GM06990 (cell line): ENCODE data around the gene PRLR.
"Not testable (repeated sequence)": the region's sequence is repeated elsewhere in the genome, so short reads cannot be mapped to it uniquely, and the experiment has no call there.

ENCODE experiments used
- DNase-seq: peaks from one replicate; pipeline ENCODE4 v3.0.0-alpha.2; 2011; ENCODE audit not compliant: insufficient read length; ENCODE audit errors: extremely low read depth
- H3K27me3 ChIP-seq: replicated peaks from 2 replicates; pipeline ENCODE4 v1.6.0; 2011; ENCODE audit warnings: low read length; ENCODE audit not compliant: control insufficient read depth, insufficient read depth
- H3K36me3 ChIP-seq: 2 replicates; pipeline ENCODE4 v1.5.1; 2011; ENCODE audit warnings: low read length; ENCODE audit not compliant: control insufficient read depth, insufficient read depth
- H3K4me3 ChIP-seq: replicated peaks from 2 replicates; pipeline ENCODE4 v1.5.1; 2011; ENCODE audit warnings: low read depth, mild to moderate bottlenecking, control low read depth, low read length
- TF ChIP-seq, protein P1 (sequence below): IDR thresholded peaks from 2 replicates; pipeline ENCODE4 v1.5.1; 2011; ENCODE audit warnings: low read length, control low read depth, mild to moderate bottlenecking, inconsistent platforms; ENCODE audit not compliant: insufficient read depth, poor library complexity, severe bottlenecking

The PRLR gene

DNA sequence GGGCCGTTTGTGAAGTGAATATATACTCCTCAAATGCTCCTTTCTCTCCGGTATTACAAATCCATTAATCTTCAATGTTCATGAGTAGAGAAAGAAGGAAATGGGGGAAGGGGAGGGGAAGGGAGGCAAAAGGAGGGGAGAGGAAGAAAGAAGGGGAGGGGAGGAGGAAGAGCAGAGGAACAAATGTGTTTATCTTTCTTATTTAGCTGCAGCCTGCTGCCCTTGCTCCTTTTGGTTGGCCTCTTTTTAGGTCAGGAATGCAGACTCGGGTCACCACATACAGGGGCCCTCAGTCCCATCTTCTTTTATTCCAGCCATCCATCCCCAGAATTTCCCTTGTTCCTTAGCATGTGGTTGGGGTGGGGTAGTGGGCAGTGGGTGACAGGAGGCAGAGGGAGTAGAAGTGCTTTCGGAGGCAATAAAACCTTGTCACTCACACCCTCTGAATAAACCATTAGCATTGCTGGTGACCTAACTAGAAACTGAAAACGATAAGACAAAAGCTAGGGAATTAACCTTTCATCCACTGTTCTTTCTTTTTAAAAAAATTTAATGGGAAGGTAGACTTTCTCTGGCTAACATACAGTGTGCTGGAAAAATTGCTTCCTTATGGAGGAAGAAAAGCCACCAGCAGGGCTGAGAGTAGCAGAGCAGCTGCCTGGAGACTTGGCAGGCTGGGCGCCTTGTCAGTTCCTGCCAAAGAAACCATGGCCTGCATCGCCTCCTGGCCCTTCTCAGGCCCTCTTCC, 16.8 kb upstream of the PRLR start:
- TF ChIP-seq, protein P1, sequence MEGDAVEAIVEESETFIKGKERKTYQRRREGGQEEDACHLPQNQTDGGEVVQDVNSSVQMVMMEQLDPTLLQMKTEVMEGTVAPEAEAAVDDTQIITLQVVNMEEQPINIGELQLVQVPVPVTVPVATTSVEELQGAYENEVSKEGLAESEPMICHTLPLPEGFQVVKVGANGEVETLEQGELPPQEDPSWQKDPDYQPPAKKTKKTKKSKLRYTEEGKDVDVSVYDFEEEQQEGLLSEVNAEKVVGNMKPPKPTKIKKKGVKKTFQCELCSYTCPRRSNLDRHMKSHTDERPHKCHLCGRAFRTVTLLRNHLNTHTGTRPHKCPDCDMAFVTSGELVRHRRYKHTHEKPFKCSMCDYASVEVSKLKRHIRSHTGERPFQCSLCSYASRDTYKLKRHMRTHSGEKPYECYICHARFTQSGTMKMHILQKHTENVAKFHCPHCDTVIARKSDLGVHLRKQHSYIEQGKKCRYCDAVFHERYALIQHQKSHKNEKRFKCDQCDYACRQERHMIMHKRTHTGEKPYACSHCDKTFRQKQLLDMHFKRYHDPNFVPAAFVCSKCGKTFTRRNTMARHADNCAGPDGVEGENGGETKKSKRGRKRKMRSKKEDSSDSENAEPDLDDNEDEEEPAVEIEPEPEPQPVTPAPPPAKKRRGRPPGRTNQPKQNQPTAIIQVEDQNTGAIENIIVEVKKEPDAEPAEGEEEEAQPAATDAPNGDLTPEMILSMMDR: no peak
- H3K4me3 ChIP-seq: no peak overlapping the region
- H3K27me3 ChIP-seq: no peaks in the 10 kb centered on the region
- no peaks in the 10 kb centered on the region for H3K36me3 ChIP-seq
- DNase-seq: peak; percentile 13

DNA sequence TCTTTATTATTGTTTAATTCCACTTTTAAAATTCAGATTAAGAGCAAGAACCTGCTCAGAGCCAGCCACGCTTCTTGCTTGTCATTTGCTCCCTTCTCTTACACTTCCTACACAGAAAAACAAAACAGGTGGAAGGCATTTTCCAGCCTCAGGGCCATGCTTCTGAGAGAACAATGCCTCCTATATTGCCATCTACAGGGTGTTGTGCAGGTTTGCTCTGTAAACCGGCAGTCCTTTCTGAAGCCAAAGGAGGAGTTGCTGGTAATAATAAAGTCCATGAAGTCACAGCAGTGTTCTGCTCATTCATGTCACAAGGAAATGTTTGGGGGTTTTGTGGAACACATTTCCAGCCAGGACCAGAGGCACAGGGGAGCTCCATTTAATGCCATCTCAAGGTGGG, 16.1 kb upstream of the PRLR start:
- no peak overlapping the region for H3K4me3 ChIP-seq
- no peaks in the 10 kb centered on the region for H3K27me3 ChIP-seq
- TF ChIP-seq, protein P1: no peak
- H3K36me3 ChIP-seq: no peaks in the 10 kb centered on the region
- DNase-seq: no peak

DNA sequence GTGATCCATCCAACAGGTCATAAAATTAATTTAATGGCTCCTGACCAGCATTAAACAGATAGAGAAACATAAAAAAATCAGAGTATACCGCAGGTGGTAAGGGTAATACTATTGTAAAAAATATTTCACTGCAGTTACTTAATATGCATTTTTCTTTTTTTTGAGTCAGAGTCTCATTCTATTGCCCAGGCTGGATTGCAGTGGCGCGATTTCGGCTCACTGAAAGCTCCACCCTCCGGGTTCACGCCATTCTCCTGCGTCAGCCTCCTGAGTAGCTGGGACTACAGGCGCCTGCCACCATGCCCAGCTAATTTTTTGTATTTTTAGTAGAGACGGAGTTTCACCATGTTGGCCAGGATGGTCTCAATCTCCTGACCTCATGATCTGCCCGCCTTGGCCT, 15.1 kb upstream of the PRLR start:
- H3K27me3 ChIP-seq, DNase-seq, H3K4me3 ChIP-seq, H3K36me3 ChIP-seq: not testable (repeated sequence)

DNA sequence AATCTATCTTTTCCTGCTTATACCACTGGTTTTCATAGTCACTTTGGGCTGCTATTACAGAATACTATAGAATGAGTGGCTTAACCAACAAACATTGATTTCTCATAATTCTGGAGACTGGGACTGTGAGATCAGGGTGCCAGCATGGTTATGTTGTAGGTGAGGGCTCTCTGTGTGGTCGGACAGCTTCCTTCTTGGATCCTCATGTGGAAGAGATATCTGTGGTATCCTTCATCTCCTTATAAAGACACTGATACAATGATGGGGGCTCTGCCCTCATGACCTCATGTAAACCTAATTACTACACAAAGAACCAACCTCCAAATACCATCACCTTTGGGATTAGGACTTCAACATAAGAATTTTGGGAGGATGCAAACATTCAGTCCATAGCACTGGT, 13.9 kb upstream of the PRLR start:
- no peak for DNase-seq
- TF ChIP-seq, protein P1: no peak
- Histone ChIP-seq H3K36me3 (no peaks in the 10 kb centered on the region), H3K27me3 (no peaks in the 10 kb centered on the region), H3K4me3 (no peak overlapping the region)

DNA sequence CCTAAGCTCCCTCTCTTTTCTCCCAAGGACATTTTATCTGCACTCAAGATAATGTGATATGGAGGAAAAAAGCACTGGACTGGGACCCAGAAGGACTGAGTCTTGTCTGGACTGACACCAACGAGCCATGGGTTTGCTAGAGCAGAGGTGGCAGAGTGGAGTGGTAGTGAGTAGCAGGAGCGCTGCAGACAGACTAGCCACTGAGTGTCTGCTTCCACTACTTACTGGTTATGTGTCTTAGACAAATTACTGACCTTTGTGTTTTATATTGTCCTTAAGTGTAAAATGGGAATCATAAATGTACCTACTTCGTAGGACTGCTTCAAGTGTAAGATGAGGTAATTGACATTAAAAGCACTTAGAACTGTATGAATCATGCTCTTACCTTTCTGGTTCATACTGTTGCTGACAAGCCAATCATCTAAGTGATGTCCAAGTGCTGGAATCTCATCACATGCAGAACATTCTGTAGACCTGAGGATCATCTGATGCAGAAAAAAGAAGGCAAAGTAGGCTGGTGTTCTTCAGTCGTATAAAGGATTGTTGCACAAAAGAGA, 12.5 kb upstream of the PRLR start:
- H3K4me3 ChIP-seq: no peak overlapping the region
- no peaks in the 10 kb centered on the region for H3K27me3 ChIP-seq
- H3K36me3 ChIP-seq: no peaks in the 10 kb centered on the region
- TF ChIP-seq, protein P1: no peak
- no peak for DNase-seq

DNA sequence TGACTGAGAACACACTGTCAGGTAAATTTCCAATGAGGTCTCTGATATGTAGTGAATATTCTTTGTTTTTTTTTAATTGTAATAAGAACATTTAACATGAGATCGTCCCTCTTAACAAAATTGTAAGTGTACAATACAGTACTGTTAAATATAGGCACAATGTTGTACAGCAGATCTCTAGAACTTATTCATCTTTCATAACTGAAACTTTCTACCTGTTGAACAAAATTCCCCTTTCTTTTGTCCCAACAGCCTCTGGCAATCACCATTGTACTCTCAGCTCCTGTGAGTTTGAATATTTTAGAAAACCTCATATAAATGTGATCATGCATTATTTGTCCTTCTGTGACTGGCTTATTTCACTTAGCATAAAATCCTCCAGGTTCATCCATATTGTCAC, 10.6 kb upstream of the PRLR start:
- H3K36me3 ChIP-seq: no peaks in the 10 kb centered on the region
- H3K4me3 ChIP-seq: no peak overlapping the region
- no peak for DNase-seq
- TF ChIP-seq, protein P1: no peak
- no peaks in the 10 kb centered on the region for H3K27me3 ChIP-seq
